Esophagus squamous epithelium (tissue), 4 donors: ENCODE data around the gene SPAG17.

ENCODE experiments used
- POLR2A ChIP-seq, 4 donors: fragments of 450-650 bp; IDR thresholded peaks; one replicate each; pipeline ENCODE4 v1.6.1; 2017; ENCODE audit warnings: antibody characterized with exemption in 4 of 4, mild to moderate bottlenecking in 4 of 4, moderate library complexity in 3 of 4
- TF ChIP-seq, protein P1 (sequence below), 6 experiments: fragments of 450-650 bp in 4 of 6; fragments of 200-600 bp in 2 of 6; sonication (generic) in 2 of 6; IDR thresholded peaks; one replicate each; pipeline ENCODE4 v1.5.1; 2016 to 2019; ENCODE audit warnings: antibody characterized with exemption in 6 of 6, mild to moderate bottlenecking in 4 of 6, moderate library complexity in 4 of 6

- no peak for TF ChIP-seq POLR2A (IDR thresholded peaks at IDR 0.05)
- TF ChIP-seq, protein P1, sequence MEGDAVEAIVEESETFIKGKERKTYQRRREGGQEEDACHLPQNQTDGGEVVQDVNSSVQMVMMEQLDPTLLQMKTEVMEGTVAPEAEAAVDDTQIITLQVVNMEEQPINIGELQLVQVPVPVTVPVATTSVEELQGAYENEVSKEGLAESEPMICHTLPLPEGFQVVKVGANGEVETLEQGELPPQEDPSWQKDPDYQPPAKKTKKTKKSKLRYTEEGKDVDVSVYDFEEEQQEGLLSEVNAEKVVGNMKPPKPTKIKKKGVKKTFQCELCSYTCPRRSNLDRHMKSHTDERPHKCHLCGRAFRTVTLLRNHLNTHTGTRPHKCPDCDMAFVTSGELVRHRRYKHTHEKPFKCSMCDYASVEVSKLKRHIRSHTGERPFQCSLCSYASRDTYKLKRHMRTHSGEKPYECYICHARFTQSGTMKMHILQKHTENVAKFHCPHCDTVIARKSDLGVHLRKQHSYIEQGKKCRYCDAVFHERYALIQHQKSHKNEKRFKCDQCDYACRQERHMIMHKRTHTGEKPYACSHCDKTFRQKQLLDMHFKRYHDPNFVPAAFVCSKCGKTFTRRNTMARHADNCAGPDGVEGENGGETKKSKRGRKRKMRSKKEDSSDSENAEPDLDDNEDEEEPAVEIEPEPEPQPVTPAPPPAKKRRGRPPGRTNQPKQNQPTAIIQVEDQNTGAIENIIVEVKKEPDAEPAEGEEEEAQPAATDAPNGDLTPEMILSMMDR (IDR thresholded peaks at IDR 0.05), result no peak
Measured at GRCh38 chr1:118104951-118105350, 80.1 kb downstream of the SPAG17 start.
